GM18870 (cell line): ENCODE results near the gene PDK2.

Experiments used
- ATAC-seq: cut with Tn5 transposase; IDR thresholded peaks from one replicate; pipeline ENCODE4 v1.9.1; 2021; ENCODE audit warnings: moderate library complexity; ENCODE audit not compliant: unreplicated experiment

The PDK2 gene

GRCh38 chr17:50114849-50115357, 19.8 kb downstream of the PDK2 start:
- no peak for ATAC-seq

- ATAC-seq = no peak
Measured at GRCh38 chr17:50115756-50116155, 20.6 kb downstream of the PDK2 start.

DNA sequence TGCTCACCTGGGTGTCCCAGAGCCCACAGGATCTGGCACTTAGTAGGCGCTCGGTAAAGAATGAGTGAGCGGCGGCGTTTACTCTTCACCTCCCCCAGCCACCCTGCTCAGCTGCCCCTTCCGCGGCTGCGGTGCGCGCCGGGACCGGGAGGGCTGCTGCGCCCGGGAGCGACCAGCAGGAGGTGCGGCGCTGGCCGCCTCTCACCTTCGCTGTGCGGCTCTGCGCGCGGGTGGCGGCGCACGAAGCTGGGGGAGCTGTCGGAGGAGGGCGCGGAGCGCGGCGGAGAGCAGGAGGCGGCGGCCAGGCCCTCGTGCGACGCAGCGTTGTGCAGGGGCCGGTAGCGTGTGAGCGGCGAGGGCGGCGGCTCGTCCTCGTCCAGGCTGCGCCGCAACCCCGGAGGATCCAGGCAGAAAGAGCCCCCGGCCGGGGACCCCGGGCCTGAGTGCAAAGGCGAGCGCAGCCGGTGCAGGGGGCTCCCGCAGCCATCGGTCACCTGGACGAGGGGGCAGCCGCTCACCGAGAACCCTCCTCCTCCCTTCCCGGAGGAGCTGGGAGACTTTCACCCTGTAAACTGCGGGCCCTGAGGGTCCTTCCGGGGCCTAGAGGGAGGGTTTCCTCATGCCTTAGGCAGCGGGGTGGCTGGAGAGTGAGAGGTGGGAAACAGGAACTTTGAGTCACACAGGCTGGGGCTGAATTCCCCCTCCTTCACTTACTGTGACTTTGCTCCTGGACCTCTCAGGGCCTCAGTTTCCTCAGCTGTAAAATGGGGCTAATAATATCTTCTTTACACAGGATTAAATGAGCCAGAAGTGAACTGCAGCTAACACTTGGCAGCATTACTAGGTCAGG, 22.3 kb downstream of the PDK2 start:
- ATAC-seq = no peak

GRCh38 chr17:50118076-50118827, 23.1 kb downstream of the PDK2 start:
- ATAC-seq = no peak

- no peak for ATAC-seq
Measured at GRCh38 chr17:50118828-50119218, 23.7 kb downstream of the PDK2 start.

GRCh38 chr17:50120475-50121253, 25.5 kb downstream of the PDK2 start:
- no peak for ATAC-seq

- ATAC-seq = no peak
Measured at GRCh38 chr17:50122945-50123344, 27.8 kb downstream of the PDK2 start.

DNA sequence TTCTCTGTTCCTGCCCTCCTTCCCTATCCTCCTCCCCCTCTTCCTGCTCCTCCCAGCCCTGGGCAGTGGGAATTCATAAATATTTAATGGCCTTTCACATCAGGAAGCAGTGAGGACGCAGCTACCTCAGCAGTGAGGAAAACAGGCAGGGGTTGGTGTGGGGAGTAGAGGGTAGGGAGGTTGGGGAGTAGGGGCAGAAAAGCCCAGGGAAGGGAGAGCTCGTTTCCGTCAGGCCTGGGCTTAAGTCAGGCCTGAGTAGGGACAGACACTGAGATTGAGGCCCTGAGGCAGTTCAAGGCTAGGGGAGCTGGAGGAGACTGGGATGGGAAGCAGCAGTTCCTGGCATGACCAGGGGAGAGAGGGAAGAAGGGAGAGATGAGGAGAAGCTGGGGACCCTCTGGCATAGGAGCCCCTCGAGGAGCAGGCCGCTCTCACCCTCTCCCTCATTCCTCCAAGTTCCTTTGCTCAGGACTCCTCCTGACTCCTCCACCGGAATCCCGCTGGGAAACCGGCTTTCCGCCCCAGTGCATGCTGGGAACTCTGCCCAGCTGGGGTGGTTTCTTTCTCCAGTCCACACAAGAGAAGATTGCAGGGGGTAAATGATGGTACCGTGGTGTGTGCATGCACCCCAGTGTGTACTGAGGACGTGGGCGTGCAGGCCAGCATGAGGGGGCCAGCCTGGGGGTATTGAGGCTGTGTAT, 28.6 kb downstream of the PDK2 start:
- ATAC-seq = no peak

DNA sequence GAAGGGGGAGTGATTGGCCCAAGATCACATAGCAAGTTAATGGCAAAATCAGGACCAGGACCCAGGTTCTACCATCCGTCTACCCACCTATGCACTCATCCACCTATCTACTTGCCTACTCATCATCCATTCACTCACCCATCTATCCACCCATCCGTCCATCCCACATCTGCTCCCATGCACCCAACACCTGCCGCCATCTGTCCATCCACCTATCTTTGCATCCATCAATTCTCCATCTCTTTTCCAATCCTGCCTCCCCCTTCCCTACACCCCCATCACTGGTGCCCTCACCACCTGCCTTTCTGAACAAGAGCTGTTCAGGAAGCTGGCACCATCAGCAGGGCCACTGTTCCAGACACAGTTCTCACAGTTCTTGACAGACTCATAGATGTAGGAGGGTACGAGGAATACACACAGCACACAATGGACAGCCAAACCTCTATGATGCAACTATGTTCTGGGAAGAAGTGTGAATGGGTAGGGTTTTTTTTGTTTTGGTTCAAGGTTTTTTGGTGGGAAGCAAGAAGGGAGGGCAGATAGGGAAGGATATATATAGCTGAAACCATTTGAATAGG, 30.4 kb downstream of the PDK2 start:
- no peak for ATAC-seq

- ATAC-seq = no peak
Measured at GRCh38 chr17:50127697-50128361, 32.7 kb downstream of the PDK2 start.

DNA sequence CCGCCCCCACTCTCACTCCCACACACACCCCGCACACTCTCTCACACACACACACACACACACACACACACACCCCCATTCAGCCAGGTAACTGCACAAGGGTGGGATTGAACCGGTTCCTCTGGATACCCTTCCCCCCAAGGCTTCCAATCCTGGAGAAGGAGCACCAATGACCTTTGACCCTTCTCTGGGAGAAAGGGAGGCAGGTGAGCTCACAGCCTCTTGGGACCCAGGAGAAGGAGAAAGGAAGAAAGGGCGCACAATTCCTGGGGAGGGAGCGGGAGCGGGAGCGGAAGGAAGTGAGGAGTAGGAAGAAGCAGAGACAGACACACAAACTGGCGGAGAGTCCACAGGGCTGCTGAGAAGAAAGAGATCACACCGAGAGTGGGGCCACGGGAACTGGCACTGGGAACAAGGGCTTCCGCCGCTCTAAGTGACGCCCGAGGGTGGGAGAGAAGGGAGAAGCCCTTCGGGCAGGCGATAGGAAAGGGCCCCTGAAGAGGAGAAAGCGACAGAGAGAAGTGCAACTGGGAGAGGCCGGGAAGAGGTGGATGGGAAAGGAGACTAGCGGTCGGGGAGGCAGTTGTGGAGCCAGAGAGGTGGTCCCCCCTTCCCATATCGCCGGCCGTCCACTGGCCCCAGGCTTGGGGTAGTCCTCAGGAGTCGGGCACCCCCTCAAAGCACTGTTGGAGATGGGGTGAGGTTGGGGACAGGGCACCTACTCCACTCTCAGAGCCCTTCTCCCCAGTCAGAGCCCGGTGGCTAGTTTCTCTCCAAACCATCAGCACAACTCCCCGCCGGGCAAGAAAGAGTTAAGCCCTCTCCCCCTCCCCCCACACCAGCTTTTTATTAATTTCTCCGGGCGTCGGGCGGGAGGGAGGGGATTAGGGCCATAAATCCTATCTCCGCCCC, 33.5 kb downstream of the PDK2 start:
- ATAC-seq = no peak

GRCh38 chr17:50129353-50129727, 34.2 kb downstream of the PDK2 start:
- no peak for ATAC-seq

DNA sequence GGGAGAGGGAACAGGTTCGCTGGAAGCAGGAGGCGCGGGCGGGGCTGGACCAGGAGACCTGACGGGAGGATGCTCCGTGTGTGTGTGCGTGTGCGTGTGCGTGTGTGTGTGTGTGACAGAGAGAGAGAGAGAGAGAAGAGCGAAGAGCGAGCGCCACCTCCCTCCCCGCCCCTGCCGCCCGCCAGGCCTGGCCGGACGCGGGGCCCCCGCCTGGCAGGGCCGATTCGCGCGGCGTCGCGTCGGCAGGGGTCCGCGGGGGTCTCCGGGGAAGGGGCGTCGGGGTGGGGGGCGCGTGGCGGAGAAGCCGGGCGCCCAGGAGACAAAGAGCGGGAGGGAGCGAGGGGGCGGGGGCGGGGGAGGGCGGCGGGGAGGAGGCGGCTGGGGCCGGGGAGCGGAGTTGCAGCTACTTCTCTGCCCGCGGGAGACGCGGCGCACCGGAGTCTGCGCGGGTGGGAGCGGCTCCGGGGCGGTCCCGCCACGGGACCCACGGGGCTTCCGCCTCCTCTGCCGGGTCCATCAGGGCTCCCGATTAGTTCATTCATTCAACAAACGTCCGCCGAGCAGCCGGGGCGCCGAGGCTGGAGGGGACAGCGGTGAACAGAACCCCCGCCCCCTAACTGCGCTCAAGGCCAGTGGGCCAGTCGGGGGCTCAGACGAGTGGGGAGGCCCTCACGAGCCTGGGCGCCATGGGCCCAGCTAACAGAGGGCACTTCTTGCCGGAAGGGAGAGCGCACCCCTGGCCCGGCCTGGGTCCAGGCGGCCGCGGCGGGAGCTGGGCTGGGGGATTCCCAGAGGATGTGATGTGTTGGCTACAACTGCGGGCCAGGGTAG, 34.8 kb downstream of the PDK2 start, which contains the start of gene SAMD14:
SAMD14 (minus strand) TSS at position 433 of the 831 bp plus-strand sequence. CDS start 5,201 bp downstream, outside the sequence.
- no peak for ATAC-seq

- no peak for ATAC-seq
Measured at GRCh38 chr17:50130559-50131305, 35.6 kb downstream of the PDK2 start.

- ATAC-seq = no peak
Measured at GRCh38 chr17:50132104-50132794, 37.1 kb downstream of the PDK2 start.

- ATAC-seq = no peak
Measured at GRCh38 chr17:50133028-50133768, 38.0 kb downstream of the PDK2 start.
